A549 (cell line): ENCODE data around the gene SPATA2L.

Source experiments
- CTCF ChIP-seq: fragments of >200 bp; sonication (Bioruptor Twin); formaldehyde crosslinking; IDR thresholded peaks from 3 replicates; pipeline ENCODE4 v1.5.1; 2016
- MAFK ChIP-seq: fragments of 450-650 bp; IDR thresholded peaks from 2 replicates; pipeline ENCODE4 v1.6.1; 2014; ENCODE audit not compliant: partially characterized antibody
- POLR2A ChIP-seq: IDR thresholded peaks from 2 replicates; pipeline ENCODE4 v1.6.1; 2012; ENCODE audit warnings: mild to moderate bottlenecking, low read length
- TF ChIP-seq, protein P1 (sequence below): fragments of 150-350 bp; IDR thresholded peaks from 2 replicates; pipeline ENCODE4 v1.6.1; 2014; ENCODE audit warnings: low read depth, mild to moderate bottlenecking, low read length

DNA sequence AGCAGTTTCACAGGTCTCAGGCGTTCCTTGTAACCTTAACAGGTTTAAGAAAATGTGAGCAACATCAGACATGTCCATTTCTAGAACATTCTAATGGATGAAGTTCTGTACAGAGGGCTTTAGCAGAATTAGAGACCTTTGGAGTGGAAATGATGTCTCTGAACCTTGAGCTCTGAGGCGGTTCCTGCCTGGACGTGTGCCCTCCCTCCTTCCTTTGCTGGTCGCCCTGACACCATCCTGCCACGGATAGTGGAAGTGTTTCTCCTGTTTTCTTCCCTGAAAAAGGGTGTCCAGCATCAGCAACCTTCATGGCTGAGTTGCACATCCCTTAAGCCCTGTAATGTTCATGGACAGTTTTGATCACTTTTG is 32.7 kb downstream of the SPATA2L start:
- TF ChIP-seq CTCF = no peak
- no peak for TF ChIP-seq MAFK
- TF ChIP-seq POLR2A = no peak
- TF ChIP-seq, protein P1, sequence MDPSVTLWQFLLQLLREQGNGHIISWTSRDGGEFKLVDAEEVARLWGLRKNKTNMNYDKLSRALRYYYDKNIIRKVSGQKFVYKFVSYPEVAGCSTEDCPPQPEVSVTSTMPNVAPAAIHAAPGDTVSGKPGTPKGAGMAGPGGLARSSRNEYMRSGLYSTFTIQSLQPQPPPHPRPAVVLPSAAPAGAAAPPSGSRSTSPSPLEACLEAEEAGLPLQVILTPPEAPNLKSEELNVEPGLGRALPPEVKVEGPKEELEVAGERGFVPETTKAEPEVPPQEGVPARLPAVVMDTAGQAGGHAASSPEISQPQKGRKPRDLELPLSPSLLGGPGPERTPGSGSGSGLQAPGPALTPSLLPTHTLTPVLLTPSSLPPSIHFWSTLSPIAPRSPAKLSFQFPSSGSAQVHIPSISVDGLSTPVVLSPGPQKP = no peak
